Measurements from ENCODE around the gene SUMF1.

Gene SUMF1

GRCh38 chr3:4466741-4467521 lies at the start of gene SUMF1:
SUMF1 (minus strand) TSS chr3:4467269; CDS start chr3:4467245, 24 bp downstream.
- peak; percentile 76 for DNase-seq (ENCODE audit: low spot score)

GRCh38 chr3:4515916-4516579 lies 49.0 kb upstream of the SUMF1 start:
- DNase-seq (ENCODE audit: low spot score), result no peak

GRCh38 chr3:4514916-4515315 lies 47.8 kb upstream of the SUMF1 start:
- no peak for DNase-seq (ENCODE audit: low spot score)

- no peak for DNase-seq (ENCODE audit: low spot score)
Observed at GRCh38 chr3:4514321-4514720, 47.3 kb upstream of the SUMF1 start.

GRCh38 chr3:4512895-4513616 lies 46.0 kb upstream of the SUMF1 start:
- no peak for DNase-seq (ENCODE audit: low spot score)

- no peak for DNase-seq (ENCODE audit: low spot score)
Observed at GRCh38 chr3:4511491-4512262, 44.6 kb upstream of the SUMF1 start.

GRCh38 chr3:4509983-4510755 lies 43.1 kb upstream of the SUMF1 start:
- no peak for DNase-seq (ENCODE audit: low spot score)

GRCh38 chr3:4509043-4509442 lies 42.0 kb upstream of the SUMF1 start:
- no peak for DNase-seq (ENCODE audit: low spot score)

GRCh38 chr3:4508048-4508981 lies 41.2 kb upstream of the SUMF1 start:
- DNase-seq (ENCODE audit: low spot score), result no peak

- DNase-seq (ENCODE audit: low spot score), result no peak
Observed at GRCh38 chr3:4507024-4507596, 40.0 kb upstream of the SUMF1 start.

GRCh38 chr3:4506559-4507023 lies 39.5 kb upstream of the SUMF1 start:
- DNase-seq (ENCODE audit: low spot score), result no peak

- DNase-seq (ENCODE audit: low spot score), result no peak
Observed at GRCh38 chr3:4505688-4506558, 38.9 kb upstream of the SUMF1 start.

- DNase-seq (ENCODE audit: low spot score), result no peak
Observed at GRCh38 chr3:4504340-4505261, 37.5 kb upstream of the SUMF1 start.

- no peak for DNase-seq (ENCODE audit: low spot score)
Observed at GRCh38 chr3:4503050-4503449, 36.0 kb upstream of the SUMF1 start.

- no peak for DNase-seq (ENCODE audit: low spot score)
Observed at GRCh38 chr3:4501927-4502326, 34.9 kb upstream of the SUMF1 start.

- no peak for DNase-seq (ENCODE audit: low spot score)
Observed at GRCh38 chr3:4501437-4501836, 34.4 kb upstream of the SUMF1 start.

GRCh38 chr3:4498446-4498845 lies 31.4 kb upstream of the SUMF1 start:
- no peak for DNase-seq (ENCODE audit: low spot score)
